Liver (tissue), 9 donors: ENCODE measurements around the gene KLF3. TPM values are rescaled to one million over a fixed set of nuclear protein-coding genes. Genes with fewer than 3 reads are reported as not detected.

ENCODE experiments used
- DNase-seq: peaks from one replicate; pipeline ENCODE4 v3.0.0-alpha.2; 2017; ENCODE audit warnings: low spot score
- H3K27ac ChIP-seq, 2 donors: one replicate each; pipeline ENCODE4 v1.7.0; 2013; ENCODE audit warnings: inconsistent platforms in 2 of 2, low read length in 2 of 2, control low read depth in 1 of 2, low read depth in 1 of 2, mild to moderate bottlenecking in 1 of 2
- H3K27me3 ChIP-seq, 4 donors: one replicate each; pipeline versions ENCODE4 v1.6.1 to v1.7.0; 2013; ENCODE audit warnings: low read length in 3 of 4, inconsistent platforms in 1 of 4, mild to moderate bottlenecking in 1 of 4, moderate library complexity in 1 of 4; ENCODE audit not compliant: control insufficient read depth in 4 of 4, insufficient read depth in 4 of 4
- H3K36me3 ChIP-seq, 4 donors: one replicate each; pipeline versions ENCODE4 v1.6.1 to v1.7.0; 2013; ENCODE audit warnings: low read length in 3 of 4, mild to moderate bottlenecking in 3 of 4, low read depth in 1 of 4, moderate library complexity in 1 of 4; ENCODE audit not compliant: control insufficient read depth in 4 of 4, insufficient read depth in 3 of 4
- H3K4me1 ChIP-seq, 4 donors: one replicate each; pipeline versions ENCODE4 v1.6.1 to v1.7.0; 2013; ENCODE audit warnings: low read length in 3 of 4, mild to moderate bottlenecking in 3 of 4, moderate library complexity in 1 of 4; ENCODE audit not compliant: control insufficient read depth in 4 of 4, insufficient read depth in 4 of 4
- H3K4me3 ChIP-seq, 3 donors: one replicate each; pipeline versions ENCODE4 v1.6.1 to v1.7.0; 2013; ENCODE audit warnings: low read length in 3 of 3, control low read depth in 1 of 3, low read depth in 1 of 3, mild to moderate bottlenecking in 1 of 3
- H3K9ac ChIP-seq, 2 donors: one replicate each; pipeline ENCODE4 v1.7.0; 2013; ENCODE audit warnings: low read length in 2 of 2, mild to moderate bottlenecking in 2 of 2, moderate library complexity in 2 of 2, control low read depth in 1 of 2, low read depth in 1 of 2
- H3K9me3 ChIP-seq, 4 donors: one replicate each; pipeline versions ENCODE4 v1.6.1 to v1.7.0; 2013; ENCODE audit warnings: low read length in 3 of 4; ENCODE audit not compliant: control insufficient read depth in 4 of 4
- EGR1 ChIP-seq, 2 donors: IDR thresholded peaks; 2 replicates each; pipeline ENCODE4 v1.6.1; 2016 to 2018; ENCODE audit warnings: antibody characterized with exemption in 2 of 2, low read depth in 2 of 2
- FOXA1 ChIP-seq: IDR thresholded peaks from 2 replicates; pipeline ENCODE4 v1.6.1; 2016; ENCODE audit warnings: antibody characterized with exemption
- FOXA2 ChIP-seq: IDR thresholded peaks from 2 replicates; pipeline ENCODE4 v1.6.1; 2016; ENCODE audit warnings: antibody characterized with exemption
- GABPA ChIP-seq, 2 donors: IDR thresholded peaks in 1 of 2; conservative IDR thresholded peaks in 1 of 2; 2 replicates each; pipeline ENCODE4 v1.6.1; 2016; ENCODE audit warnings: antibody characterized with exemption in 2 of 2, mild to moderate bottlenecking in 1 of 2, moderate library complexity in 1 of 2
- HNF4A ChIP-seq, 2 donors: conservative IDR thresholded peaks; 2 replicates each; pipeline ENCODE4 v1.6.1; 2016; ENCODE audit warnings: antibody characterized with exemption in 2 of 2, mild to moderate bottlenecking in 2 of 2
- HNF4G ChIP-seq: IDR thresholded peaks from 2 replicates; pipeline ENCODE4 v1.6.1; 2016; ENCODE audit warnings: antibody characterized with exemption
- JUND ChIP-seq, 2 donors: IDR thresholded peaks; 2 replicates each; pipeline ENCODE4 v1.6.1; 2016; ENCODE audit warnings: antibody characterized with exemption in 2 of 2
- NR2F2 ChIP-seq: IDR thresholded peaks from 2 replicates; pipeline ENCODE4 v1.6.1; 2016; ENCODE audit warnings: antibody characterized with exemption
- RAD21 ChIP-seq, 2 donors: IDR thresholded peaks; 2 replicates each; pipeline ENCODE4 v1.6.1; 2016; ENCODE audit warnings: antibody characterized with exemption in 2 of 2, mild to moderate bottlenecking in 2 of 2
- REST ChIP-seq: IDR thresholded peaks from 2 replicates; pipeline ENCODE4 v1.6.1; 2016; ENCODE audit warnings: antibody characterized with exemption, mild to moderate bottlenecking
- RXRA ChIP-seq, 2 donors: IDR thresholded peaks; 2 replicates each; pipeline ENCODE4 v1.6.1; 2017 to 2018; ENCODE audit warnings: antibody characterized with exemption in 2 of 2, mild to moderate bottlenecking in 1 of 2
- SP1 ChIP-seq: IDR thresholded peaks from 2 replicates; pipeline ENCODE4 v1.6.1; 2018; ENCODE audit warnings: antibody characterized with exemption, mild to moderate bottlenecking
- TAF1 ChIP-seq: conservative IDR thresholded peaks from 2 replicates; pipeline ENCODE4 v1.6.1; 2016; ENCODE audit warnings: antibody characterized with exemption, mild to moderate bottlenecking
- YY1 ChIP-seq: IDR thresholded peaks from 2 replicates; pipeline ENCODE4 v1.6.1; 2016; ENCODE audit warnings: antibody characterized with exemption, mild to moderate bottlenecking
- ZBTB33 ChIP-seq: IDR thresholded peaks from 2 replicates; pipeline ENCODE4 v1.6.1; 2016; ENCODE audit warnings: antibody characterized with exemption
- WGBS: extraction: QIAGEN DNeasy Blood & Tissue Kit; methylation state at CpG from one replicate; pipeline ENCODE4 v1.1.7; 2013; 5-methylcytosine and 5-hydroxymethylcytosine counted together
- polyA plus RNA-seq, 2 donors: library from polyadenylated mRNA; stranded (reverse) in 1 of 2; unstranded in 1 of 2; fragments of 200-250 nt in 1 of 2; fragments of >200 nt in 1 of 2; fragmentation: Nextera tagmentation in 1 of 2; extraction: Ambion mirVana in 1 of 2; gene quantifications; one replicate each; pipeline versions ENCODE4 v1.2.1 to v1.2.3, GENCODE V29; 2013 to 2015
- total RNA-seq, 2 donors: library from RNA; depleted of rRNA; stranded (reverse); fragments of >200 nt; gene quantifications; one replicate each; pipeline ENCODE4 v1.2.3, GENCODE V29; 2014
- TF ChIP-seq, protein P1 (sequence below): fragments of 150-350 bp; IDR thresholded peaks from 2 replicates; pipeline ENCODE4 v1.5.1; 2017; ENCODE audit warnings: improper control_type of control experiment, low read depth, low read length; ENCODE audit not compliant: missing input control
- TF ChIP-seq, protein P2 (sequence below): IDR thresholded peaks from 2 replicates; pipeline ENCODE4 v1.6.1; 2016; ENCODE audit warnings: antibody characterized with exemption
- TF ChIP-seq, protein P3 (sequence below): IDR thresholded peaks from 2 replicates; pipeline ENCODE4 v1.6.1; 2016; ENCODE audit warnings: antibody characterized with exemption
- donor health status: healthy.
- donor health status: healthy.
- donor health status: healthy.
- donor health status: healthy.
- donor health status: healthy.

KLF3 gene
- total and polyA plus RNA-seq, 4 donors = 11.1 to 77.5 (median 21.0) TPM

GRCh38 chr4:38706301-38706700, 42.3 kb downstream of the KLF3 start:
- H3K4me1 ChIP-seq = no peaks in the 10 kb centered on the region
- WGBS = 95% methylated on average over 2 of the region's 2 CpGs
- TF ChIP-seq, protein P1, sequence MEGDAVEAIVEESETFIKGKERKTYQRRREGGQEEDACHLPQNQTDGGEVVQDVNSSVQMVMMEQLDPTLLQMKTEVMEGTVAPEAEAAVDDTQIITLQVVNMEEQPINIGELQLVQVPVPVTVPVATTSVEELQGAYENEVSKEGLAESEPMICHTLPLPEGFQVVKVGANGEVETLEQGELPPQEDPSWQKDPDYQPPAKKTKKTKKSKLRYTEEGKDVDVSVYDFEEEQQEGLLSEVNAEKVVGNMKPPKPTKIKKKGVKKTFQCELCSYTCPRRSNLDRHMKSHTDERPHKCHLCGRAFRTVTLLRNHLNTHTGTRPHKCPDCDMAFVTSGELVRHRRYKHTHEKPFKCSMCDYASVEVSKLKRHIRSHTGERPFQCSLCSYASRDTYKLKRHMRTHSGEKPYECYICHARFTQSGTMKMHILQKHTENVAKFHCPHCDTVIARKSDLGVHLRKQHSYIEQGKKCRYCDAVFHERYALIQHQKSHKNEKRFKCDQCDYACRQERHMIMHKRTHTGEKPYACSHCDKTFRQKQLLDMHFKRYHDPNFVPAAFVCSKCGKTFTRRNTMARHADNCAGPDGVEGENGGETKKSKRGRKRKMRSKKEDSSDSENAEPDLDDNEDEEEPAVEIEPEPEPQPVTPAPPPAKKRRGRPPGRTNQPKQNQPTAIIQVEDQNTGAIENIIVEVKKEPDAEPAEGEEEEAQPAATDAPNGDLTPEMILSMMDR = no peak
- TF ChIP-seq ZBTB33 = no peak
- no peak for TF ChIP-seq YY1
- TF ChIP-seq RAD21 (IDR thresholded peaks at IDR 0.05) = no peak
- no peak for TF ChIP-seq JUND (IDR thresholded peaks at IDR 0.05)
- no peak for TF ChIP-seq HNF4A (conservative IDR thresholded peaks at IDR 0.05)
- no peak for TF ChIP-seq RXRA (IDR thresholded peaks at IDR 0.05)
- no peak for TF ChIP-seq REST
- TF ChIP-seq HNF4G = no peak
- no peak for TF ChIP-seq TAF1
- TF ChIP-seq NR2F2 = no peak
- TF ChIP-seq EGR1 (IDR thresholded peaks at IDR 0.05; ENCODE audit: low read depth in 2 of 2) = no peak
- no peak for TF ChIP-seq FOXA1
- TF ChIP-seq, protein P2, sequence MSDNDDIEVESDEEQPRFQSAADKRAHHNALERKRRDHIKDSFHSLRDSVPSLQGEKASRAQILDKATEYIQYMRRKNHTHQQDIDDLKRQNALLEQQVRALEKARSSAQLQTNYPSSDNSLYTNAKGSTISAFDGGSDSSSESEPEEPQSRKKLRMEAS = no peak
- TF ChIP-seq FOXA2 = no peak
- no peak for TF ChIP-seq GABPA (IDR thresholded peaks at IDR 0.05 in 1 of 2, conservative IDR thresholded peaks at IDR 0.05 in 1 of 2)
- TF ChIP-seq, protein P3, sequence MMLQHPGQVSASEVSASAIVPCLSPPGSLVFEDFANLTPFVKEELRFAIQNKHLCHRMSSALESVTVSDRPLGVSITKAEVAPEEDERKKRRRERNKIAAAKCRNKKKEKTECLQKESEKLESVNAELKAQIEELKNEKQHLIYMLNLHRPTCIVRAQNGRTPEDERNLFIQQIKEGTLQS = no peak
- TF ChIP-seq SP1 = no peak

More at GRCh38 chr4:38706301-38706700, 42.3 kb downstream of the KLF3 start:
- no peak for DNase-seq
- H3K27me3 ChIP-seq = no peaks in the 10 kb centered on the region
- no peak overlapping the region for H3K27ac ChIP-seq
- no peak overlapping the region for H3K4me3 ChIP-seq
- no peaks in the 10 kb centered on the region for H3K36me3 ChIP-seq
- no peaks in the 10 kb centered on the region for H3K9me3 ChIP-seq
- H3K9ac ChIP-seq = no peak overlapping the region
